ENCODE data around the gene SAV1.

DNA sequence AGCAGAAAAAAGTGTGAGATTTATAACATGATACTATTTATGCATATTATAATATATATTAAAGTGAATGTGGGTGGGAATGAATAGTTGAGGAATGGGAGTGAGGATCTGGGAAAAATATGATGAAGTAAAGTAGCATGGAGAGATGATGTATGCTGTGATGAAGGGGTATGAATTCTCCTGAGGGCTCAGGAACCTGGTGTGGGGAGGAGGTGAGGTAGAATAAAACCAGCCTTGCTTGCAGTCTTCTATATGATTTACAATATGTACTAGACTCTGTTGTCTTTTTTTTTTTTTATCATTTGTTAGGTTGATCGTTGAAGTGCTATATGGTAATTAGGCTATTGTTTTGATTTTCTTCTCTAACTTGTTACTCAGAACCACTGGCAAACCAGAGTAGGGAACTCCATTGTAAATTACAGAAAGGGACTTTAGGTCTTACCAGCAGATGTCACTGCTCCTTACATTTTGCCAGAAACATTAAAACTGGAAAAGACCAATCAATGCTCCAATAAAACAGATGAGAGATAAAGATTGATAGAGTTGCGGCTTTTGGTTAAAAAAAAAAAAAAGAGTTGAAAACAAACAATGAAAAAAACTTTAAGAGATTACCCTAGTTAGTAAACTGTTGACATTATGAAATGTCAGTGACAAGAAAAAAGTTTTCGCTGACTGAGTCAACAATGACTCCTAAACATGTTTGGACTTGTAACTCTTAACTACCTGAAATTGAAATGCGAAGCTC is 68.2 kb downstream of the SAV1 start:
- TF ChIP-seq, protein P1, sequence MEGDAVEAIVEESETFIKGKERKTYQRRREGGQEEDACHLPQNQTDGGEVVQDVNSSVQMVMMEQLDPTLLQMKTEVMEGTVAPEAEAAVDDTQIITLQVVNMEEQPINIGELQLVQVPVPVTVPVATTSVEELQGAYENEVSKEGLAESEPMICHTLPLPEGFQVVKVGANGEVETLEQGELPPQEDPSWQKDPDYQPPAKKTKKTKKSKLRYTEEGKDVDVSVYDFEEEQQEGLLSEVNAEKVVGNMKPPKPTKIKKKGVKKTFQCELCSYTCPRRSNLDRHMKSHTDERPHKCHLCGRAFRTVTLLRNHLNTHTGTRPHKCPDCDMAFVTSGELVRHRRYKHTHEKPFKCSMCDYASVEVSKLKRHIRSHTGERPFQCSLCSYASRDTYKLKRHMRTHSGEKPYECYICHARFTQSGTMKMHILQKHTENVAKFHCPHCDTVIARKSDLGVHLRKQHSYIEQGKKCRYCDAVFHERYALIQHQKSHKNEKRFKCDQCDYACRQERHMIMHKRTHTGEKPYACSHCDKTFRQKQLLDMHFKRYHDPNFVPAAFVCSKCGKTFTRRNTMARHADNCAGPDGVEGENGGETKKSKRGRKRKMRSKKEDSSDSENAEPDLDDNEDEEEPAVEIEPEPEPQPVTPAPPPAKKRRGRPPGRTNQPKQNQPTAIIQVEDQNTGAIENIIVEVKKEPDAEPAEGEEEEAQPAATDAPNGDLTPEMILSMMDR (IDR thresholded peaks at IDR 0.05; ENCODE audit: borderline replicate concordance, extremely low read depth, low read length, poor library complexity, severe bottlenecking), result peak; percentile 60
- no peak for TF ChIP-seq EZH2 (IDR thresholded peaks at IDR 0.05; ENCODE audit: borderline replicate concordance, low read depth, low read length, severe bottlenecking)

Data from DND-41 (cell line).